Left lung (tissue), 10 donors: Measurements from ENCODE around the gene POLA1. TPM values are rescaled to one million over a fixed set of nuclear protein-coding genes. Genes with fewer than 3 reads are reported as not detected.
"Not testable (repeated sequence)": the region's sequence is repeated elsewhere in the genome, so short reads cannot be mapped to it uniquely, and the experiment has no call there.

Experiments
- ATAC-seq: fragments of 200-7000 bp; cut with Tn5 transposase; one replicate; pipeline ENCODE4 v1.9.1; 2020; ENCODE audit warnings: moderate library complexity
- DNase-seq, 4 donors: peaks; one replicate each; pipeline ENCODE4 v3.0.0-alpha.2; 2013 to 2020
- H3K27ac ChIP-seq, 2 donors: fragments of 200-600 bp; sonication (generic) in 1 of 2; one replicate each; pipeline versions ENCODE4 v1.5.0 to v1.8.0; 2020 to 2021
- H3K27me3 ChIP-seq, 2 donors: fragments of 200-600 bp; sonication (generic) in 1 of 2; one replicate each; pipeline versions ENCODE4 v1.5.0 to v1.8.0; 2020 to 2021
- H3K36me3 ChIP-seq, 2 donors: fragments of 200-600 bp; sonication (generic) in 1 of 2; one replicate each; pipeline versions ENCODE4 v1.5.0 to v1.8.0; 2020 to 2021
- H3K4me1 ChIP-seq, 2 donors: fragments of 200-600 bp; one replicate each; pipeline ENCODE4 v1.8.0; 2021
- H3K4me3 ChIP-seq, 2 donors: fragments of 200-600 bp; sonication (generic) in 1 of 2; one replicate each; pipeline versions ENCODE4 v1.5.0 to v1.8.0; 2020 to 2021; ENCODE audit warnings: mild to moderate bottlenecking in 1 of 2
- H3K9me3 ChIP-seq, 2 donors: fragments of 200-600 bp; sonication (generic) in 1 of 2; one replicate each; pipeline versions ENCODE4 v1.5.0 to v1.8.0; 2020 to 2021
- CTCF ChIP-seq, 2 donors: fragments of 200-600 bp; sonication (generic) in 1 of 2; IDR thresholded peaks; one replicate each; pipeline versions ENCODE4 v1.5.0 to v1.8.0; 2021; ENCODE audit warnings: antibody characterized with exemption in 2 of 2
- intact Hi-C, 2 donors: fragments of 100-400 bp; cut with DNase I; formaldehyde crosslinking; loops; one replicate each; pipeline versions ENCODE4 v1.11.2 to v1.14.2; 2022
- polyA plus RNA-seq, 6 donors: library from polyadenylated mRNA; unstranded; fragments of 120-200 nt; gene quantifications; one replicate each; pipeline ENCODE4 v1.2.1, GENCODE V29; 2013; ENCODE audit not compliant: insufficient read length in 6 of 6
- total RNA-seq, 2 donors: library from RNA; stranded (reverse); fragmentation: NEBNext Ultra II Directional; extraction: Animal tissue kit (Norgen Biotek cat#: 25700); gene quantifications; one replicate each; pipeline ENCODE4 v1.2.1, GENCODE V29; 2021
- donor health status: DM: no; HTN: yes; CAD: no.
- donor health status: DM: no; HTN: no; CAD: no.

Gene POLA1
- total and polyA plus RNA-seq, 8 donors = 11.0 to 19.6 (median 15.8) TPM

DNA sequence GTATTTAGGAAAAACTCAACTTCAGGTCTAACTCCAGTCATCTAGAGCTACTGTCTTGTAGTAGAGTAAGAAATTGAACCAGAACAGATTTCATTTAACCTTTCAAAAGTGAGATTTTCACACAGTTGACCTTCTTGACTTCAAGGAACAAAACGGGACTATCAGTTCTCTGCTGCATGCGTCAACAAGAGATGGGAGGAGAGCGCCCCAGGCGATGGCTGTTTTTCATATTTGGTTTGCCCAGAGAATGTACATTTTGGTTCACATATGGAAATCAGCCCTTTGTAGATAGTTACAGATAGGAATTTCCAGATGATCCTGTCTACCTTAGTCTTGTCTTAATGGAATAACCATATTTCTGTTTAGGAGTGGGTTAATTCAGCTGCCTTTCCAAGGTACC, 158.1 kb downstream of the POLA1 start:
- Histone ChIP-seq H3K9me3 (no peaks in the 10 kb centered on the region), H3K27me3 (no peaks in the 10 kb centered on the region), H3K36me3 (no peaks in the 10 kb centered on the region), H3K27ac (no peak overlapping the region), H3K4me3 (no peak overlapping the region), H3K4me1 (no peaks in the 10 kb centered on the region)
- DNase-seq = no peak
- intact Hi-C loops = no loop called here
- no peak for ATAC-seq
- TF ChIP-seq CTCF (IDR thresholded peaks at IDR 0.05) = no peak

DNA sequence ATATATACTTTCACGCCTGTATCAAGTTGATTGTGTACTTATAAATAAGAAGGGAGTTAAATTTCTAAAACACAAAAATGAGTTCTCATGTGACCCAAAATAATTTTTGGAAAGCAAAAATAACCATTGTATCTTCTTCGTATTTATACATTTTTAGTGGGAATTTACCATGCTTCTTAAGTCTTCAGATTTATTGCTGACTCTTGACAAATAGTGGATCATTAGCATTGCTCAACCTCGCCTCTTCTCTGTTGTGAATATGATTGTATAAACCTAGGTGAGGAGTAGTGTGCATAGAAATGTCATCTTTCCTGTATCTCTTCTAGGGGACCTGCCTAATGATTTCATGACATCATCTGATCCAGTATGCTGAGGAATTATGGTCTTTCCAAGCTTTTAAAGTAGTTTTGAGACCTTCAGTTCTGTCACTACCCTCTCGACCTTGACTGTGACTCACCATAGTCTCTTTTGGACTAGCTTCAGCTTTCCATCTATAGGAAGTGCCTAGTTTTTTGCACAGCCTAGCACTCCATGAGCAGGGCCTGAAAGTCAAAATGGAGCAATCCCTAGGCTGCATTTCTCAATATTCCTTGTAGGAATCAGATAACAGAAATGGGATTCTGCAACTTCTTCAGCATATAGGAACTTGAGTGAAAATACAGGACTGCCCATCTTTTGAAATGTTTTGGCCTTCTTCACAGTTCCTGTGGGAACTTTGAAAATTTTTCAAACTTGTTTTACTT, 164.5 kb downstream of the POLA1 start:
- intact Hi-C loops = no loop called here
- H3K4me3 ChIP-seq = no peak overlapping the region
- H3K27ac ChIP-seq = no peak overlapping the region
- H3K27me3 ChIP-seq = no peaks in the 10 kb centered on the region
- ATAC-seq (no peak), DNase-seq (no peak)
- no peak for TF ChIP-seq CTCF (IDR thresholded peaks at IDR 0.05)
- no peaks in the 10 kb centered on the region for H3K36me3 ChIP-seq
- H3K4me1 ChIP-seq = no peaks in the 10 kb centered on the region
- no peaks in the 10 kb centered on the region for H3K9me3 ChIP-seq

GRCh38 chrX:24859211-24859841, 165.6 kb downstream of the POLA1 start:
- DNase-seq (no peak), ATAC-seq (no peak)
- intact Hi-C loops = no loop called here
- H3K36me3 ChIP-seq = no peaks in the 10 kb centered on the region
- H3K27ac ChIP-seq = no peak overlapping the region
- TF ChIP-seq CTCF (IDR thresholded peaks at IDR 0.05) = no peak
- no peaks in the 10 kb centered on the region for H3K9me3 ChIP-seq
- H3K27me3 ChIP-seq = no peaks in the 10 kb centered on the region
- no peaks in the 10 kb centered on the region for H3K4me1 ChIP-seq
- no peak overlapping the region for H3K4me3 ChIP-seq

DNA sequence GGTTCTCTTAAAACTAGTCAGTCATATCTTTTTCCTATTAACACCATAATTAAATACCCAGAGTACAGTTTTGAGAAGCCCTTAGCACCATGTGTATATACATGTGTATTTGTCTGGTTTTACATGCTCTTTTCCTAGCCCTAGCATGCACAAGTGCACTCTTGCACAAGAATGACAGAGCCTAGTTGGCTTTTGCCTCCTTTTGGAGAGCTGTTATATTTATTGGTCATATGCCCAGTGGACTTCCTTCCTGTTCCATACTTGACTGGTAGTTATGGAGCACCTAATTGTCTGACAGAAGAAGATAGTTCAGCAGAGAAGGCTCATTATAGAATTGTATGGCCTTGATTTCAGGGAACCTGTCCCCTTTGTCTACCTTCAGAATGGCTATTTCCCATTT, 166.4 kb downstream of the POLA1 start:
- Histone ChIP-seq H3K27ac (no peak overlapping the region), H3K4me1 (no peaks in the 10 kb centered on the region), H3K36me3 (no peaks in the 10 kb centered on the region), H3K9me3 (no peaks in the 10 kb centered on the region), H3K4me3 (no peak overlapping the region), H3K27me3 (no peaks in the 10 kb centered on the region)
- no peak for TF ChIP-seq CTCF (IDR thresholded peaks at IDR 0.05)
- ATAC-seq (peak; percentile 55), DNase-seq (no peak)
- intact Hi-C loops = no loop called here

GRCh38 chrX:24862343-24862742, 168.6 kb downstream of the POLA1 start:
- no peaks in the 10 kb centered on the region for H3K27me3 ChIP-seq
- DNase-seq (no peak), ATAC-seq (no peak)
- no peak overlapping the region for H3K27ac ChIP-seq
- TF ChIP-seq CTCF (IDR thresholded peaks at IDR 0.05) = no peak
- no peaks in the 10 kb centered on the region for H3K4me1 ChIP-seq
- no peaks in the 10 kb centered on the region for H3K36me3 ChIP-seq
- H3K9me3 ChIP-seq = no peaks in the 10 kb centered on the region
- intact Hi-C loops = no loop called here
- no peak overlapping the region for H3K4me3 ChIP-seq

- ATAC-seq, H3K27ac ChIP-seq, DNase-seq, H3K4me1 ChIP-seq, H3K27me3 ChIP-seq, intact Hi-C loops, H3K36me3 ChIP-seq, H3K9me3 ChIP-seq, H3K4me3 ChIP-seq: not testable (repeated sequence)
Observed at GRCh38 chrX:24863779-24864178, 170.1 kb downstream of the POLA1 start.
